HCT116 (cell line): ENCODE results near the gene CASP5. TPM values are rescaled to one million over a fixed set of nuclear protein-coding genes. Genes with fewer than 3 reads are reported as not detected.
"Not testable (repeated sequence)": the region's sequence is repeated elsewhere in the genome, so short reads cannot be mapped to it uniquely, and the experiment has no call there.

Source experiments
- ATAC-seq: fragments of 200-7000 bp; cut with Tn5 transposase; 2 replicates; pipeline ENCODE4 v1.9.1; 2020; ENCODE audit warnings: mild to moderate bottlenecking, moderate library complexity
- Bru-seq: library from RNA; stranded (reverse); fragments of 400-500 nt; gene quantifications from one replicate; lab custom pipeline; 2021; lab: Mats Ljungman, UMichigan
- BruChase-seq, 2 experiments: library from RNA; stranded (reverse); fragments of 400-500 nt; gene quantifications; one replicate each; lab custom pipeline; 2021; lab: Mats Ljungman, UMichigan
- BruUV-seq: library from RNA; stranded (reverse); fragments of 400-500 nt; replicated peaks from 2 replicates; lab custom pipeline; 2021; lab: Mats Ljungman, UMichigan
- CTCF ChIA-PET: fragments of 300-600 bp; sonication (Branson Sonifier 250); formaldehyde crosslinking; loops from one replicate; lab custom pipeline; 2021; ENCODE audit warnings: antibody characterized with exemption; lab: Charles Lee
- POLR2A ChIA-PET: fragments of 300-600, 350-600 bp; sonication (Branson Sonifier 250); formaldehyde crosslinking; loops from one replicate; lab custom pipeline; 2021; ENCODE audit warnings: antibody characterized with exemption; lab: Charles Lee
- RAD21 ChIA-PET, 2 experiments: fragments of 300-600 bp; sonication (Branson Sonifier 250); formaldehyde crosslinking; loops; one replicate each; lab custom pipeline; 2023; ENCODE audit warnings: low total read pairs in 2 of 2; ENCODE audit not compliant: uncharacterized antibody in 2 of 2, unreplicated experiment in 2 of 2, low non-redundant PET in 1 of 2; lab: Charles Lee
- DNase-seq: peaks from one replicate; pipeline ENCODE4 v3.0.0-alpha.2; 2010; ENCODE audit warnings: low read depth, low spot score
- H2AFZ ChIP-seq: fragments of 200-600 bp; shearing (Covaris generic), sonication (generic); 2 replicates; pipeline ENCODE4 v1.6.1; 2017; ENCODE audit warnings: low read depth, mixed run types, mixed read lengths, antibody characterized with exemption, low read length; ENCODE audit not compliant: poor library complexity, severe bottlenecking
- H3K27ac ChIP-seq: 2 replicates; pipeline ENCODE4 v1.5.1; 2012; ENCODE audit warnings: low read depth, low read length
- H3K27me3 ChIP-seq: fragments of 200-600 bp; sonication (generic); 2 replicates; pipeline ENCODE4 v1.6.1; 2016; ENCODE audit warnings: mixed run types, low read length, mixed read lengths; ENCODE audit not compliant: insufficient read depth
- H3K36me3 ChIP-seq, 2 experiments: fragments of 200-500 bp in 1 of 2; fragments of 200-600 bp in 1 of 2; sonication (Bioruptor generic) in 1 of 2; sonication (generic) in 1 of 2; 2 replicates each; pipeline versions ENCODE4 v1.5.1 to v1.6.1; 2014 to 2016; ENCODE audit warnings: low read length in 2 of 2, inconsistent platforms in 1 of 2, mixed read lengths in 1 of 2, mixed run types in 1 of 2; ENCODE audit not compliant: insufficient read depth in 2 of 2, control insufficient read depth in 1 of 2
- H3K4me1 ChIP-seq, 2 experiments: fragments of 200-600 bp in 1 of 2; sonication (generic) in 1 of 2; 2 replicates each; pipeline versions ENCODE4 v1.5.1 to v1.6.1; 2012 to 2017; ENCODE audit warnings: low read length in 2 of 2, inconsistent platforms in 1 of 2, mild to moderate bottlenecking in 1 of 2, mixed read lengths in 1 of 2, mixed run types in 1 of 2, moderate library complexity in 1 of 2; ENCODE audit not compliant: insufficient read depth in 2 of 2, control insufficient read depth in 1 of 2
- H3K4me2 ChIP-seq: fragments of 200-600 bp; sonication (generic); 2 replicates; pipeline ENCODE4 v1.6.1; 2017; ENCODE audit warnings: mixed run types, low read length, mixed read lengths
- H3K4me3 ChIP-seq, 2 experiments: fragments of 200-600 bp in 1 of 2; sonication (generic) in 1 of 2; replicated peaks in 1 of 2; 2 replicates each; pipeline ENCODE4 v1.5.1; 2011 to 2016; ENCODE audit warnings: low read length in 2 of 2, control low read depth in 1 of 2, low read depth in 1 of 2, mild to moderate bottlenecking in 1 of 2, mixed read lengths in 1 of 2, mixed run types in 1 of 2
- H3K79me2 ChIP-seq: fragments of 200-600 bp; sonication (generic); 2 replicates; pipeline ENCODE4 v1.6.1; 2017; ENCODE audit warnings: mild to moderate bottlenecking, mixed run types, low read length, moderate library complexity, mixed read lengths; ENCODE audit not compliant: insufficient read depth
- H3K9ac ChIP-seq: fragments of 200-600 bp; sonication (generic); 2 replicates; pipeline ENCODE4 v1.6.1; 2016; ENCODE audit warnings: low read length, mixed read lengths
- H3K9me2 ChIP-seq: fragments of 200-600 bp; sonication (generic), shearing (Covaris generic); 2 replicates; pipeline ENCODE4 v1.6.1; 2017; ENCODE audit warnings: mixed run types, mild to moderate bottlenecking, moderate library complexity; ENCODE audit not compliant: insufficient read depth
- H3K9me3 ChIP-seq, 2 experiments: fragments of 200-500 bp in 1 of 2; fragments of 200-600 bp in 1 of 2; sonication (Bioruptor generic) in 1 of 2; sonication (generic) in 1 of 2; 2 replicates each; pipeline ENCODE4 v1.6.1; 2014 to 2017; ENCODE audit warnings: low read length in 2 of 2, mixed read lengths in 2 of 2, inconsistent platforms in 1 of 2, low read depth in 1 of 2, mild to moderate bottlenecking in 1 of 2, mixed run types in 1 of 2, moderate library complexity in 1 of 2; ENCODE audit not compliant: control insufficient read depth in 1 of 2, insufficient read depth in 1 of 2
- H4K20me1 ChIP-seq: fragments of 200-600 bp; sonication (generic), shearing (Covaris generic); 2 replicates; pipeline ENCODE4 v1.6.1; 2017; ENCODE audit warnings: mixed run types, mild to moderate bottlenecking, moderate library complexity; ENCODE audit not compliant: insufficient read depth
- CEBPB ChIP-seq: IDR thresholded peaks from 2 replicates; pipeline ENCODE4 v1.6.1; 2012; ENCODE audit warnings: low read depth
- EGR1 ChIP-seq: IDR thresholded peaks from 2 replicates; pipeline ENCODE4 v1.6.1; 2012; ENCODE audit warnings: low read depth
- EZH2phosphoT487 ChIP-seq: fragments of 200-600 bp; IDR thresholded peaks from 2 replicates; pipeline ENCODE4 v1.6.1; 2018; ENCODE audit warnings: antibody characterized with exemption, borderline replicate concordance
- POLR2AphosphoS5 ChIP-seq: IDR thresholded peaks from 2 replicates; pipeline ENCODE4 v1.6.1; 2011; ENCODE audit warnings: mild to moderate bottlenecking, low read depth, low read length, moderate library complexity
- SP1 ChIP-seq: IDR thresholded peaks from 2 replicates; pipeline ENCODE4 v1.6.1; 2012; ENCODE audit warnings: low read depth
- intact Hi-C: fragments of 100-400 bp; cut with micrococcal nuclease; formaldehyde crosslinking; loops from 2 replicates; pipeline ENCODE4 v1.10.0; 2022
- long read RNA-seq: library from polyadenylated mRNA; unstranded; transcript quantifications from one replicate; pipeline ENCODE4 v2.0.0, GENCODE V29; 2021; ENCODE audit not compliant: unreplicated experiment
- polyA plus RNA-seq: library from polyadenylated mRNA; unstranded; fragments of >200 nt; gene quantifications from 2 replicates; pipeline ENCODE4 v1.2.1, GENCODE V29; 2012; ENCODE audit warnings: missing spikeins
- total RNA-seq: library from RNA; stranded (reverse); gene quantifications from one replicate; pipeline ENCODE4 v1.2.1, GENCODE V29; 2021; ENCODE audit not compliant: unreplicated experiment
- TF ChIP-seq, protein P1 (sequence below), 3 experiments: fragments of 200-600 bp in 1 of 3; sonication (generic) in 1 of 3; IDR thresholded peaks in 2 of 3; conservative IDR thresholded peaks in 1 of 3; 2 replicates each; pipeline ENCODE4 v1.5.1; 2012 to 2017; ENCODE audit warnings: low read depth in 2 of 3, low read length in 2 of 3, antibody characterized with exemption in 1 of 3, borderline replicate concordance in 1 of 3, control low read depth in 1 of 3, mild to moderate bottlenecking in 1 of 3, mixed read lengths in 1 of 3, mixed run types in 1 of 3, moderate library complexity in 1 of 3; ENCODE audit not compliant: insufficient read depth in 1 of 3

The CASP5 gene
- total RNA-seq: not detected
- polyA plus RNA-seq: not detected in 2 replicates
- percentile 15 among the genes with signal in this experiment for Bru-seq, nascent RNA
- percentile 9 among the genes with signal in this experiment for BruChase-seq, experiment 1, labeled RNA remaining after a 6-hour chase
- BruChase-seq, experiment 2, labeled RNA remaining after a 2-hour chase: percentile 7 among the genes with signal in this experiment
- long read RNA-seq: 0 reads

DNA sequence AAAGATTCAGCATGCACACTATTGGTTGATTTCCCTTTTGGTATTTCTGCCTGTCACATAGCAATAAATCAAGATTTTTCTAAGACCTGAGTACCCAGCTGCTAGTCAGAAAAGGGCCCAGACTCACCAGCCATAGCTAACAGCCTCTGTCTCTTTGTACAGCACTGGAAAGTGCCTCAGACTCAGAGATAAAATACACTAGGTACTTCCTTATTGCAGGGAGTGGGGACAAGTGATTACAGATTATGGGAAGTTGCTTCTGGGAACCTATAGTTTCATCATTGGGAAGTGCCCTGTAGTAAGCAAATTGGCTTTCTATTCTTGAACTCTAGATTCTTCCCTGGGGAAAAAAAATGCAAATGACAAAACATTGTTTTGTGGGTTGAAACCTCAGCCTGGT lies at the start of gene CASP5:
TSS of gene CASP5 (minus strand) at position 166 of the 400 bp plus-strand sequence. CDS start at position 134, 32 bp downstream.
- TF ChIP-seq EZH2phosphoT487 (no peak), POLR2AphosphoS5 (no peak), SP1 (no peak), CEBPB (no peak), EGR1 (no peak)
- TF ChIP-seq, protein P1, sequence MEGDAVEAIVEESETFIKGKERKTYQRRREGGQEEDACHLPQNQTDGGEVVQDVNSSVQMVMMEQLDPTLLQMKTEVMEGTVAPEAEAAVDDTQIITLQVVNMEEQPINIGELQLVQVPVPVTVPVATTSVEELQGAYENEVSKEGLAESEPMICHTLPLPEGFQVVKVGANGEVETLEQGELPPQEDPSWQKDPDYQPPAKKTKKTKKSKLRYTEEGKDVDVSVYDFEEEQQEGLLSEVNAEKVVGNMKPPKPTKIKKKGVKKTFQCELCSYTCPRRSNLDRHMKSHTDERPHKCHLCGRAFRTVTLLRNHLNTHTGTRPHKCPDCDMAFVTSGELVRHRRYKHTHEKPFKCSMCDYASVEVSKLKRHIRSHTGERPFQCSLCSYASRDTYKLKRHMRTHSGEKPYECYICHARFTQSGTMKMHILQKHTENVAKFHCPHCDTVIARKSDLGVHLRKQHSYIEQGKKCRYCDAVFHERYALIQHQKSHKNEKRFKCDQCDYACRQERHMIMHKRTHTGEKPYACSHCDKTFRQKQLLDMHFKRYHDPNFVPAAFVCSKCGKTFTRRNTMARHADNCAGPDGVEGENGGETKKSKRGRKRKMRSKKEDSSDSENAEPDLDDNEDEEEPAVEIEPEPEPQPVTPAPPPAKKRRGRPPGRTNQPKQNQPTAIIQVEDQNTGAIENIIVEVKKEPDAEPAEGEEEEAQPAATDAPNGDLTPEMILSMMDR (IDR thresholded peaks at IDR 0.05 in 2 of 3, conservative IDR thresholded peaks at IDR 0.05 in 1 of 3; ENCODE audit: borderline replicate concordance in 1 of 3, insufficient read depth in 1 of 3, low read depth in 2 of 3, low read length in 2 of 3): no peak
- Histone ChIP-seq H3K27me3 (no peaks in the 10 kb centered on the region), H3K9ac (no peak within 1 kb of the TSS), H4K20me1 (no peaks in the 10 kb centered on the region), H3K4me3 (no peak within 1 kb of the TSS), H3K9me3 (no peaks in the 10 kb centered on the region), H3K79me2 (no peaks in the 10 kb centered on the region), H3K4me2 (no peak within 1 kb of the TSS), H3K36me3 (no peaks in the 10 kb centered on the region), H3K9me2 (no peaks in the 10 kb centered on the region), H2AFZ (no peak within 1 kb of the TSS), H3K27ac (no peak within 1 kb of the TSS), H3K4me1 (no peaks in the 10 kb centered on the region)
- ATAC-seq: no peak
- ChIA-PET CTCF (no interaction called here), RAD21 (no interaction called here), POLR2A (no interaction called here)
- no TSS peak for BruUV-seq
- no peak for DNase-seq
- intact Hi-C loops: no loop called here

DNA sequence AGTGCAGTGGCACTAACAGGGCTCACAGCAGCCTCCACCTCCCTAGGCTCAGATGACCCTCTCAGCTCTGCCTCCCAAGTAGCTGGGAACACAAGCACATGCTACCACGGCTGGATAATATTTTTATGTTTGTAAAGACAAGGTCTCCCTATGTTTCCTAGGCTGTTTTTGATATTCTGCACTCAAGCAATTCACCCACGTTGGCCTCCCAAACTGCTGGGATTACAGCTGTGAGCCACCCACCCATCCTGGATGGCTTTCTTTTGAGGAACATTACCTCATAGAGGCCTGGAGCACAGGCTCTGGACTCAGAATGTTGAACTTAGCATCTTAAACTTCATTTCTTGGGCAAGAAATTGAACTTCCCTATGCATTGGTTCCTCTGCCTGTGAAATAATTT lies 49.1 kb upstream of the CASP5 start:
- CTCF ChIA-PET, DNase-seq, H3K4me3 ChIP-seq, H3K27ac ChIP-seq, H3K27me3 ChIP-seq, H3K9me3 ChIP-seq, H3K9me2 ChIP-seq, H3K36me3 ChIP-seq, intact Hi-C loops, ATAC-seq, H3K9ac ChIP-seq, POLR2A ChIA-PET, RAD21 ChIA-PET, H3K79me2 ChIP-seq, BruUV-seq, H3K4me2 ChIP-seq, H4K20me1 ChIP-seq, H2AFZ ChIP-seq, H3K4me1 ChIP-seq: not testable (repeated sequence)
